Fibroblast of pulmonary artery (primary cell): ENCODE data around the gene MRPL23.
"Not testable (repeated sequence)": the region's sequence is repeated elsewhere in the genome, so short reads cannot be mapped to it uniquely, and the experiment has no call there.

Experiments used
- DNase-seq: peaks from one replicate; pipeline ENCODE4 v3.0.0-alpha.2; 2010; ENCODE audit warnings: low read depth
- H3K4me3 ChIP-seq: replicated peaks from 2 replicates; pipeline ENCODE4 v1.5.1; 2011; ENCODE audit warnings: low read depth, mild to moderate bottlenecking, control low read depth, low read length, moderate library complexity
- CTCF ChIP-seq: IDR thresholded peaks from 2 replicates; pipeline ENCODE4 v1.5.1; 2011; ENCODE audit warnings: mild to moderate bottlenecking, control low read depth, low read length, inconsistent platforms; ENCODE audit errors: missing control alignments

Gene MRPL23

GRCh38 chr11:1938343-1939005 lies 8.7 kb upstream of the MRPL23 start:
- no peak overlapping the region for H3K4me3 ChIP-seq
- TF ChIP-seq CTCF = no peak
- no peak for DNase-seq

- TF ChIP-seq CTCF = no peak
- H3K4me3 ChIP-seq = no peak overlapping the region
- DNase-seq = no peak
Observed at GRCh38 chr11:1939006-1939625, 8.0 kb upstream of the MRPL23 start.

- peak; percentile 85 for DNase-seq
- not testable (repeated sequence) for H3K4me3 ChIP-seq
Observed at GRCh38 chr11:1939788-1940187, 7.3 kb upstream of the MRPL23 start.

- TF ChIP-seq CTCF = no peak
- DNase-seq = no peak
- H3K4me3 ChIP-seq = no peak overlapping the region
Observed at GRCh38 chr11:1942558-1943260, 4.4 kb upstream of the MRPL23 start.

- no peak for TF ChIP-seq CTCF
- H3K4me3 ChIP-seq = no peak overlapping the region
- DNase-seq = no peak
Observed at GRCh38 chr11:1943576-1943975, 3.6 kb upstream of the MRPL23 start.

GRCh38 chr11:1943977-1944376 lies 3.2 kb upstream of the MRPL23 start:
- peak; percentile 49 for DNase-seq
- H3K4me3 ChIP-seq = no peak overlapping the region
- TF ChIP-seq CTCF = no peak

- no peak for DNase-seq
- TF ChIP-seq CTCF = no peak
- H3K4me3 ChIP-seq = no peak overlapping the region
Observed at GRCh38 chr11:1947592-1948237, 583 bp downstream of the MRPL23 start.
